Measurements from ENCODE around the gene OR8U1.

- TF ChIP-seq CTCF (IDR thresholded peaks at IDR 0.05; ENCODE audit: insufficient read depth, low read depth, low read length) (no peak), EZH2 (IDR thresholded peaks at IDR 0.05; ENCODE audit: insufficient read depth, low read length) (no peak)
Measured at GRCh38 chr11:56353991-56354390, 21.4 kb upstream of the OR8U1 start, which contains the start of gene OR8J1.
